Endothelial cell of umbilical vein (primary cell): ENCODE data around the gene GALNT11. TPM values are rescaled to one million over a fixed set of nuclear protein-coding genes. Genes with fewer than 3 reads are reported as not detected.

ENCODE experiments used
- BruUV-seq: library from RNA; stranded (reverse); fragments of 400-500 nt; replicated peaks from 2 replicates; lab custom pipeline; 2021; lab: Mats Ljungman, UMichigan
- CTCF ChIA-PET: fragments of 300-600, 350-600 bp; sonication (Branson Sonifier 250); formaldehyde crosslinking; loops from one replicate; lab custom pipeline; 2021; ENCODE audit warnings: antibody characterized with exemption, inconsistent platforms; lab: Charles Lee
- POLR2A ChIA-PET: fragments of 300-600, 350-600 bp; sonication (Branson Sonifier 250); formaldehyde crosslinking; loops from one replicate; lab custom pipeline; 2021; ENCODE audit warnings: antibody characterized with exemption, inconsistent platforms; lab: Charles Lee
- DNase-seq: peaks from one replicate; pipeline ENCODE4 v3.0.0-alpha.2; 2011; ENCODE audit warnings: low read depth, low spot score
- FAIRE-seq: peaks from 2 replicates; lab custom pipeline; 2011; peaks lifted over from hg19 to GRCh38; lab: Jason Lieb, UNC
- H2AFZ ChIP-seq: 2 replicates; pipeline ENCODE4 v1.6.0; 2012; ENCODE audit warnings: low read depth, low read length, control low read depth, inconsistent platforms
- H3K27ac ChIP-seq: 2 replicates; pipeline ENCODE4 v1.5.1; 2011; ENCODE audit warnings: low read depth, mild to moderate bottlenecking, control low read depth, low read length, moderate library complexity; ENCODE audit not compliant: insufficient read depth
- H3K27me3 ChIP-seq, 2 experiments: 2 replicates each; pipeline versions ENCODE4 v1.6.0 to v1.6.1; 2011; ENCODE audit warnings: low read length in 2 of 2, mixed read lengths in 1 of 2; ENCODE audit not compliant: control insufficient read depth in 2 of 2, insufficient read depth in 2 of 2
- H3K36me3 ChIP-seq, 2 experiments: 2 replicates in 1 of 2; 3 replicates in 1 of 2; pipeline ENCODE4 v1.5.1; 2011; ENCODE audit warnings: low read length in 2 of 2, mild to moderate bottlenecking in 1 of 2, moderate library complexity in 1 of 2; ENCODE audit not compliant: control insufficient read depth in 2 of 2, insufficient read depth in 2 of 2; ENCODE audit errors: extremely low read depth in 1 of 2
- H3K4me1 ChIP-seq: 3 replicates; pipeline ENCODE4 v1.5.1; 2011; ENCODE audit warnings: mild to moderate bottlenecking, low read length; ENCODE audit not compliant: control insufficient read depth, insufficient read depth; ENCODE audit errors: extremely low read depth
- H3K4me2 ChIP-seq: 2 replicates; pipeline ENCODE4 v1.6.1; 2011; ENCODE audit warnings: low read length, control low read depth, mixed read lengths; ENCODE audit not compliant: insufficient read depth
- H3K4me3 ChIP-seq, 3 experiments: fragments of 200-600 bp in 1 of 3; sonication (generic), shearing (Covaris generic) in 1 of 3; replicated peaks in 1 of 3; 2 replicates each; pipeline ENCODE4 v1.5.1; 2011 to 2016; ENCODE audit warnings: control low read depth in 3 of 3, low read length in 3 of 3, mild to moderate bottlenecking in 2 of 3, inconsistent platforms in 1 of 3, low read depth in 1 of 3, moderate library complexity in 1 of 3; ENCODE audit not compliant: insufficient read depth in 1 of 3
- H3K79me2 ChIP-seq: 2 replicates; pipeline ENCODE4 v1.6.0; 2012; ENCODE audit warnings: low read length, inconsistent platforms; ENCODE audit not compliant: control insufficient read depth, insufficient read depth
- H3K9ac ChIP-seq: replicated peaks from 2 replicates; pipeline ENCODE3; 2011; ENCODE audit warnings: low read length, control low read depth; ENCODE audit not compliant: insufficient read depth; ENCODE audit errors: extremely low read depth
- H3K9me1 ChIP-seq: replicated peaks from 3 replicates; pipeline ENCODE4 v1.6.0; 2011; ENCODE audit warnings: mild to moderate bottlenecking, low read length; ENCODE audit not compliant: control insufficient read depth, insufficient read depth; ENCODE audit errors: extremely low read depth
- H3K9me3 ChIP-seq: replicated peaks from 2 replicates; pipeline ENCODE4 v1.5.1; 2012; ENCODE audit warnings: low read length, inconsistent platforms; ENCODE audit not compliant: control insufficient read depth, insufficient read depth
- H4K20me1 ChIP-seq: replicated peaks from 2 replicates; pipeline ENCODE3; 2011; ENCODE audit warnings: mild to moderate bottlenecking, low read length; ENCODE audit not compliant: control insufficient read depth, insufficient read depth; ENCODE audit errors: extremely low read depth
- EZH2 ChIP-seq: IDR thresholded peaks from 2 replicates; pipeline ENCODE4 v1.6.1; 2012; ENCODE audit warnings: borderline replicate concordance, low read depth, mild to moderate bottlenecking, moderate library complexity, low read length, inconsistent platforms; ENCODE audit not compliant: severe bottlenecking
- FOS ChIP-seq: IDR thresholded peaks from 2 replicates; pipeline ENCODE4 v1.6.1; 2011; ENCODE audit warnings: mild to moderate bottlenecking, low read length, moderate library complexity, borderline replicate concordance; ENCODE audit not compliant: insufficient read depth
- GATA2 ChIP-seq: IDR thresholded peaks from 2 replicates; pipeline ENCODE4 v1.7.0; 2011; ENCODE audit warnings: low read depth, mild to moderate bottlenecking, moderate library complexity, mixed read lengths, low read length; ENCODE audit not compliant: insufficient read length, insufficient read depth
- JUN ChIP-seq: IDR thresholded peaks from 2 replicates; pipeline ENCODE4 v1.6.1; 2011; ENCODE audit warnings: borderline replicate concordance, low read depth; ENCODE audit not compliant: insufficient read length, insufficient read depth
- MYC ChIP-seq: IDR thresholded peaks from one replicate; pipeline ENCODE4 v1.6.1; 2011; ENCODE audit warnings: mild to moderate bottlenecking, low read depth, low read length
- POLR2A ChIP-seq: IDR thresholded peaks from 2 replicates; pipeline ENCODE4 v1.6.1; 2012; ENCODE audit warnings: low read depth, mild to moderate bottlenecking, control low read depth, low read length
- POLR2AphosphoS5 ChIP-seq: IDR thresholded peaks from 2 replicates; pipeline ENCODE4 v1.6.1; 2012; ENCODE audit warnings: low read depth, mild to moderate bottlenecking, control low read depth, low read length, moderate library complexity; ENCODE audit not compliant: insufficient read depth
- dilution Hi-C: fragments of 300-500 bp; cut with MboI; formaldehyde crosslinking; loops from one replicate; pipeline ENCODE4 v1.15.0; 2019; ENCODE audit warnings: low sequenced_read_pairs; ENCODE audit not compliant: extremely low pct_ligation_motif_present
- intact Hi-C: fragments of 100-400 bp; cut with micrococcal nuclease; formaldehyde crosslinking; loops from one replicate; pipeline ENCODE4 v1.10.0; 2022
- polyA plus RNA-seq, 4 experiments: library from polyadenylated mRNA; depleted of rRNA in 3 of 4; stranded (reverse) in 3 of 4; unstranded in 1 of 4; fragments of >200 nt; gene quantifications; 2 replicates each; pipeline versions ENCODE4 v1.2.1 to v1.2.3, GENCODE V29; 2011 to 2012; ENCODE audit warnings: missing spikeins in 1 of 4
- total RNA-seq: library from RNA; stranded (reverse); gene quantifications from 2 replicates; pipeline ENCODE4 v1.2.3, GENCODE V29; 2021
- TF ChIP-seq, protein P1 (sequence below): IDR thresholded peaks from 2 replicates; pipeline ENCODE4 v1.6.1; 2011; ENCODE audit not compliant: insufficient read depth, insufficient read length
- TF ChIP-seq, protein P2 (sequence below), 2 donors: IDR thresholded peaks; 1 replicate in 1 of 2; 2 replicates in 1 of 2; pipeline ENCODE4 v1.5.1; 2011; ENCODE audit warnings: low read length in 2 of 2, mild to moderate bottlenecking in 2 of 2, moderate library complexity in 2 of 2, control low read depth in 1 of 2, inconsistent platforms in 1 of 2, low read depth in 1 of 2; ENCODE audit not compliant: insufficient read depth in 1 of 2; ENCODE audit errors: extremely low read depth in 1 of 2

Gene GALNT11
- total and polyA plus RNA-seq, 2 donors (not counting 3 experiments of a cell fraction or from before 2014, with no cell fraction given), result 27.7 to 36.5 TPM

- H4K20me1 ChIP-seq, result no peaks in the 10 kb centered on the region
- BruUV-seq, result no TSS peak
- dilution Hi-C loops (no loop called here), intact Hi-C loops (no loop called here)
- H3K36me3 ChIP-seq, result no peaks in the 10 kb centered on the region
- TF ChIP-seq POLR2A (no peak), FOS (no peak), MYC (no peak), GATA2 (no peak), EZH2 (no peak), JUN (no peak), POLR2AphosphoS5 (no peak)
- TF ChIP-seq, protein P1, sequence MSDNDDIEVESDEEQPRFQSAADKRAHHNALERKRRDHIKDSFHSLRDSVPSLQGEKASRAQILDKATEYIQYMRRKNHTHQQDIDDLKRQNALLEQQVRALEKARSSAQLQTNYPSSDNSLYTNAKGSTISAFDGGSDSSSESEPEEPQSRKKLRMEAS, result no peak
- TF ChIP-seq, protein P2, sequence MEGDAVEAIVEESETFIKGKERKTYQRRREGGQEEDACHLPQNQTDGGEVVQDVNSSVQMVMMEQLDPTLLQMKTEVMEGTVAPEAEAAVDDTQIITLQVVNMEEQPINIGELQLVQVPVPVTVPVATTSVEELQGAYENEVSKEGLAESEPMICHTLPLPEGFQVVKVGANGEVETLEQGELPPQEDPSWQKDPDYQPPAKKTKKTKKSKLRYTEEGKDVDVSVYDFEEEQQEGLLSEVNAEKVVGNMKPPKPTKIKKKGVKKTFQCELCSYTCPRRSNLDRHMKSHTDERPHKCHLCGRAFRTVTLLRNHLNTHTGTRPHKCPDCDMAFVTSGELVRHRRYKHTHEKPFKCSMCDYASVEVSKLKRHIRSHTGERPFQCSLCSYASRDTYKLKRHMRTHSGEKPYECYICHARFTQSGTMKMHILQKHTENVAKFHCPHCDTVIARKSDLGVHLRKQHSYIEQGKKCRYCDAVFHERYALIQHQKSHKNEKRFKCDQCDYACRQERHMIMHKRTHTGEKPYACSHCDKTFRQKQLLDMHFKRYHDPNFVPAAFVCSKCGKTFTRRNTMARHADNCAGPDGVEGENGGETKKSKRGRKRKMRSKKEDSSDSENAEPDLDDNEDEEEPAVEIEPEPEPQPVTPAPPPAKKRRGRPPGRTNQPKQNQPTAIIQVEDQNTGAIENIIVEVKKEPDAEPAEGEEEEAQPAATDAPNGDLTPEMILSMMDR (IDR thresholded peaks at IDR 0.05; ENCODE audit: extremely low read depth in 1 of 2, insufficient read depth in 1 of 2, low read depth in 1 of 2, low read length in 2 of 2), result no peak
- ChIA-PET POLR2A (no interaction called here), CTCF (no interaction called here)
- no peak overlapping the region for H3K27ac ChIP-seq
- no peaks in the 10 kb centered on the region for H3K9me1 ChIP-seq
- no peak for FAIRE-seq
- H3K79me2 ChIP-seq, result no peaks in the 10 kb centered on the region
- no peak overlapping the region for H3K9ac ChIP-seq
- H2AFZ ChIP-seq, result no peak overlapping the region
- H3K4me1 ChIP-seq, result no peaks in the 10 kb centered on the region
- H3K4me2 ChIP-seq, result no peak overlapping the region
- H3K4me3 ChIP-seq, result no peak overlapping the region
- DNase-seq, result no peak
- peaks cover 0 to 3% of the 10 kb centered on the region in 2 experiments for H3K27me3 ChIP-seq
- no peaks in the 10 kb centered on the region for H3K9me3 ChIP-seq
Observed at GRCh38 chr7:151981223-151981622, 44.3 kb upstream of the GALNT11 start.
